ENCODE results near the gene USP38.

USP38 gene

GRCh38 chr4:143188136-143189088 lies 3.7 kb downstream of the USP38 start:
- H3K36me3 ChIP-seq (ENCODE audit: low read length) = no peaks in the 10 kb centered on the region
- peak overlapping the region; percentile 92 for H3K4me2 ChIP-seq (ENCODE audit: low read depth, low read length, poor library complexity, severe bottlenecking)
- peaks cover 49% of the 10 kb centered on the region for H3K79me2 ChIP-seq (ENCODE audit: insufficient read depth, low read length)
- H3K4me3 ChIP-seq (ENCODE audit: insufficient read depth, low read length, poor library complexity, severe bottlenecking) = peak overlapping the region; percentile 75
- no peaks in the 10 kb centered on the region for H3K9me2 ChIP-seq (replicated peaks; ENCODE audit: insufficient read depth, low read length)
- no peaks in the 10 kb centered on the region for H3K9me3 ChIP-seq (ENCODE audit: insufficient read depth, low read length)
- TF ChIP-seq CTCF (IDR thresholded peaks at IDR 0.05; ENCODE audit: insufficient read depth, low read length, poor library complexity, severe bottlenecking) = no peak
- no peak for TF ChIP-seq EZH2phosphoT487 (conservative IDR thresholded peaks at IDR 0.05; ENCODE audit: low read length)
- H2AFZ ChIP-seq (ENCODE audit: low read depth, low read length, severe bottlenecking) = no peak overlapping the region
- H3K27ac ChIP-seq (ENCODE audit: low read depth, low read length) = no peak overlapping the region
- no peaks in the 10 kb centered on the region for H3K27me3 ChIP-seq (ENCODE audit: low read length)
- H3F3A ChIP-seq (ENCODE audit: insufficient read depth) = no peaks in the 10 kb centered on the region
- H4K20me1 ChIP-seq (ENCODE audit: low read depth, low read length) = peaks cover 5% of the 10 kb centered on the region; the same call in 1 of the 2 replicates
- peak overlapping the region; percentile 80; the same call in 1 of the 2 replicates for H3K9ac ChIP-seq (ENCODE audit: low read length)

GRCh38 chr4:143189528-143189927 lies 4.8 kb downstream of the USP38 start:
- Histone ChIP-seq H3K4me3 (ENCODE audit: insufficient read depth, low read length, poor library complexity, severe bottlenecking) (no peak overlapping the region), H3K36me3 (ENCODE audit: low read length) (no peaks in the 10 kb centered on the region), H3K4me2 (ENCODE audit: low read depth, low read length, poor library complexity, severe bottlenecking) (peak overlapping the region; percentile 92), H3K9me3 (ENCODE audit: insufficient read depth, low read length) (no peaks in the 10 kb centered on the region), H2AFZ (ENCODE audit: low read depth, low read length, severe bottlenecking) (no peak overlapping the region), H3K27me3 (ENCODE audit: low read length) (no peaks in the 10 kb centered on the region), H3K79me2 (ENCODE audit: insufficient read depth, low read length) (peaks cover 41% of the 10 kb centered on the region), H3K9me2 (replicated peaks; ENCODE audit: insufficient read depth, low read length) (no peaks in the 10 kb centered on the region), H3F3A (ENCODE audit: insufficient read depth) (no peaks in the 10 kb centered on the region), H4K20me1 (ENCODE audit: low read depth, low read length) (peaks cover 5% of the 10 kb centered on the region; the same call in 1 of the 2 replicates), H3K27ac (ENCODE audit: low read depth, low read length) (0 out of 2 replicates have a peak overlapping the region, but pooled peaks have one; percentile 23), H3K9ac (ENCODE audit: low read length) (no peak overlapping the region)
- no peak for TF ChIP-seq EZH2phosphoT487 (conservative IDR thresholded peaks at IDR 0.05; ENCODE audit: low read length)
- no peak for TF ChIP-seq CTCF (IDR thresholded peaks at IDR 0.05; ENCODE audit: insufficient read depth, low read length, poor library complexity, severe bottlenecking)

DNA sequence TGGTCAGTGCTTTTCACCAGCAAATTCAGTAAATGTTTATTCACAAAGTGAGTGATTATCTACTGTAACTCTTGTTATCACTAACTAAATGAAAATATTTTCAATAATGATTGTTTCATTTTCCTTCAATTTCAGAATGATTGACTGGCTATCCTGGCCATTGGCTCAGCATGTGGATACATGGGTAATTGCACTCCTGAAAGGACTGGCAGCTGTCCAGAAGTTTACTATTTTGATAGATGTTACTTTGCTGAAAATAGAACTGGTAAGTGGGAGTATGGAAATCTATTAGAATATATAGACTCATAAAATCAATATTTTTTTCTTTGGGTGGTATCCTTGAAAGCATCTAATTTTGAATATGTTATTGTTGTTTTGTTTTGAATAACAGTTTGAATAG lies 10.9 kb downstream of the USP38 start:
- Histone ChIP-seq H3K27me3 (ENCODE audit: low read length) (no peaks in the 10 kb centered on the region), H3K79me2 (ENCODE audit: insufficient read depth, low read length) (peaks cover 4% of the 10 kb centered on the region; the same call in 1 of the 2 replicates), H3K4me2 (ENCODE audit: low read depth, low read length, poor library complexity, severe bottlenecking) (no peak overlapping the region), H3K27ac (ENCODE audit: low read depth, low read length) (no peak overlapping the region), H3K9me2 (replicated peaks; ENCODE audit: insufficient read depth, low read length) (no peaks in the 10 kb centered on the region), H3K9ac (ENCODE audit: low read length) (no peak overlapping the region), H4K20me1 (ENCODE audit: low read depth, low read length) (no peaks in the 10 kb centered on the region), H3K36me3 (ENCODE audit: low read length) (0 out of 2 replicates have a peak, but pooled peaks cover 3% of the 10 kb centered on the region), H3K9me3 (ENCODE audit: insufficient read depth, low read length) (no peaks in the 10 kb centered on the region), H2AFZ (ENCODE audit: low read depth, low read length, severe bottlenecking) (no peak overlapping the region), H3F3A (ENCODE audit: insufficient read depth) (no peaks in the 10 kb centered on the region), H3K4me3 (ENCODE audit: insufficient read depth, low read length, poor library complexity, severe bottlenecking) (no peak overlapping the region)
- TF ChIP-seq CTCF (IDR thresholded peaks at IDR 0.05; ENCODE audit: insufficient read depth, low read length, poor library complexity, severe bottlenecking) (no peak), EZH2phosphoT487 (conservative IDR thresholded peaks at IDR 0.05; ENCODE audit: low read length) (no peak)
